ENCODE measurements around the gene MLST8. TPM values are rescaled to one million over a fixed set of nuclear protein-coding genes. Genes with fewer than 3 reads are reported as not detected.

Gene MLST8
- total RNA-seq, 1 experiment from 2014 or later = 28.6 TPM

DNA sequence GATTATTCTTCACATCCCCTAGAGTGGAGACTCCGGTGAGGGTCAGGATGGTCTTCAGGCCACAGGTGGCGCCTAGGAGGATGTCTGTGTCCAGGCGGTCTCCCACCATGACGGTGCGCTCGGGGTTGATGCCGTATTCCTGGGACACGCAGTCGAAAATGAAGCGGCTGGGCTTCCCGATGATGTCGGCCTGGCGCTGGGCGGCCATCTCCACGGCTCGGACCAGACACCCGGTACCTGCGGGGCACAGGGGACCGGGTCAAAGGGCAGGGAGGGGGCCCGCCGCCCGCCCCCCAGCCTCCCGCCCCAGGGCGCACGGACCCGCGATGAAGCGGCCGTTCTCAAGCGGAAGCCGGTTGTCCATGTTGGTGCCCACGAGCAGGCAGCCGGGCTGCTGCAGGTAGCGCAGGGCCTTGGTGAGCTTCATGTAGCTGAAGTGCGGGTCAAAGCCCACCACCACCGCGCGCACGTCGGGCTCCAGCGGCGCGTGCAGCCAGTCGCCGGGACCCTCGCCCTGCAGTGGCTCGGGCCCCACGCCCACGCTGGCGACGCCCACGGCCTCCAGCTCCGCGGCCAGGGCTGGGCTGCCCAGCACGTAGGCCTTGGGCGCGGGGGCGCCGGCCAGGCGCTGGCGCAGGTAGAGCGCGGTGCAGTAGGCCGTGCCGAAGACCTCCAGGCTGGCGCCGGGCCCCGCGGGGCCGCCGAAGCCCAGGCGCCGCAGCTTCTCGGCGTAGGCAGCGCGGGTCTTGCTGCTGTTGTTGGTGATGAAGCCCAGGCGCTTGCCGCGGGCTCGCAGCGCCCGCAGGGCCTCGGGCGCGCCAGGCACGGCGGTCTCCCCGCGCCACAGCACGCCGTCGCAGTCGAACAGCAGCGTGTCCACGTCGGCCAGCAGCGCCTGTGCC is 8.8 kb downstream of the MLST8 start:
- peak; percentile 80 for DNase-seq
- H3K27me3 ChIP-seq (ENCODE audit: control insufficient read depth, insufficient read depth, low read length) = no peaks in the 10 kb centered on the region
- H3K4me3 ChIP-seq (ENCODE audit: insufficient read depth, low read depth, low read length) = peak overlapping the region; percentile 90
- peaks cover 12% of the 10 kb centered on the region for H3K36me3 ChIP-seq (replicated peaks; ENCODE audit: control insufficient read depth, insufficient read depth, low read length)

DNA sequence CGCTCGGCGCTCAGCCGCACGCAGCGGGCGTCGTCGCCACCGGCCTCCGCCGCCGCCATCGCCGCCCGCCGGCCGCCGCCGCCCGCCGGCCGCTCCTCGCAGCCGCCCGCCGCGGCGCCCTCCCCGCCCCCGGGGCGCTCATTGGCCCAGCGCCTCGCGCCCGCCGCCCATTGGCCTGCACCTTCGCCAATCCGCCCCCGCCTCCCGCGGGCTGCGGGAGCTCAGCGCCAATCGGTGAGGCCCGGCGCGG is 9.4 kb downstream of the MLST8 start, which contains the start of gene PGP:
Gene PGP, minus strand, starts transcription at position 122 of the 250 bp plus-strand sequence. Its CDS starts 63 bp downstream, at position 59.
- Histone ChIP-seq H3K36me3 (replicated peaks; ENCODE audit: control insufficient read depth, insufficient read depth, low read length) (peaks cover 11% of the 10 kb centered on the region), H3K27me3 (ENCODE audit: control insufficient read depth, insufficient read depth, low read length) (no peaks in the 10 kb centered on the region), H3K4me3 (ENCODE audit: insufficient read depth, low read depth, low read length) (peak within 1 kb of the TSS; percentile 90)
- DNase-seq = no peak

DNA sequence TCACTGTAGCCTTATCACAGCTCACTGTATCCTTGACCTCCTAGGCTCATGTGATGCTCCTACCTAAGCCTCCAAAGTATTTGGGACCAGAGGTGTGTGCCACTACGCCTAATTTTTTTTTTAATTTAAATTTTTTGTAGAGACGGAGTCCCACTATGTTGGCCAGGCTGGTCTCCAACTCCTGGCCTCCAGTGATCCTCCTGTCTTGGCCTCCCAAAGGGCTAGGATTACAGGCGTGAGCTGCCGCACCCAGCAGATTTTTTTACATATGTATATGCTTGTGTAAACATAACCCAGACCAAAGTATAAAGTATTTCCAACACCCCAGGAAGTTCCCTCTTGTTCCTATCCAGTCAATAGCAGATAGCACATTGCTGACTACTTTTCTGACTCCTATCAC is 11.1 kb downstream of the MLST8 start:
- Histone ChIP-seq H3K36me3 (replicated peaks; ENCODE audit: control insufficient read depth, insufficient read depth, low read length) (peaks cover 11% of the 10 kb centered on the region), H3K27me3 (ENCODE audit: control insufficient read depth, insufficient read depth, low read length) (no peaks in the 10 kb centered on the region), H3K4me3 (ENCODE audit: insufficient read depth, low read depth, low read length) (no peak overlapping the region)
- no peak for DNase-seq

DNA sequence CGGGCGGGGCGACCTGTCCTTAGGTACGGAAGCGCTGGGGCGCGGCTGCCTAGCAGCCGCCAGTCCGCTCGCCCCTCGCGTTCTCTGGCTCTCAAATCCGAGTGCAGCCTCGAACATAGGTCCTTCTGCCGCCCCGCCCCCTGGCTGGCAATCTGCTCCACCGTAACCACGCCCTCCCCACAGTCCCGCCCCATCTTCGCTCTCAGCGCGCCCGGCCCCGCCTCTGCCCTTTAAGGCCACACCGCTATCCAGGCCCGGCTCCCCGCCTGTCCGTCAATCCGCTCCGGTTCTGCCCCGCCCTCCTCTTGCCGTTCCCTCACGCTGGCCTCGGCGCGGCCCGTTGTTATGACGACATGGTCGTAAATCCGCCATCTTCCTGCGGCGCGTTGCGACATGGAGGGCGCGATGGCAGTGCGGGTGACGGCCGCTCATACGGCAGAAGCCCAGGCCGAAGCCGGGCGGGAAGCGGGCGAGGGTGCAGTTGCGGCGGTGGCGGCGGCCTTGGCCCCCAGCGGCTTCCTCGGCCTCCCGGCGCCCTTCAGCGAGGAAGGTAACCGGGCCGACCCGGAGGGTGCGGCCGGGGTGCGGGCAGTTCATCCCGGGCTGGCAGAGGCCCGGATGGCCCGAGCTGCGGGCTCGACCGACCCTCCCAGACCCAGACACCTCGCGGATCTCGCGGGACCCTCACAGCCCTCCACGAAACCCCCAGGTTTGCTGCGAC is 18.1 kb downstream of the MLST8 start, which contains the start of gene E4F1:
Gene E4F1, plus strand, starts transcription at position 371 of the 721 bp plus-strand sequence. Its CDS starts 23 bp downstream, at position 394.
- no peaks in the 10 kb centered on the region for H3K27me3 ChIP-seq (ENCODE audit: control insufficient read depth, insufficient read depth, low read length)
- DNase-seq = peak; percentile 100
- peak within 1 kb of the TSS; percentile 98 for H3K4me3 ChIP-seq (ENCODE audit: insufficient read depth, low read depth, low read length)
- H3K36me3 ChIP-seq (replicated peaks; ENCODE audit: control insufficient read depth, insufficient read depth, low read length) = peaks cover 3% of the 10 kb centered on the region; the same call in 1 of the 2 replicates

DNA sequence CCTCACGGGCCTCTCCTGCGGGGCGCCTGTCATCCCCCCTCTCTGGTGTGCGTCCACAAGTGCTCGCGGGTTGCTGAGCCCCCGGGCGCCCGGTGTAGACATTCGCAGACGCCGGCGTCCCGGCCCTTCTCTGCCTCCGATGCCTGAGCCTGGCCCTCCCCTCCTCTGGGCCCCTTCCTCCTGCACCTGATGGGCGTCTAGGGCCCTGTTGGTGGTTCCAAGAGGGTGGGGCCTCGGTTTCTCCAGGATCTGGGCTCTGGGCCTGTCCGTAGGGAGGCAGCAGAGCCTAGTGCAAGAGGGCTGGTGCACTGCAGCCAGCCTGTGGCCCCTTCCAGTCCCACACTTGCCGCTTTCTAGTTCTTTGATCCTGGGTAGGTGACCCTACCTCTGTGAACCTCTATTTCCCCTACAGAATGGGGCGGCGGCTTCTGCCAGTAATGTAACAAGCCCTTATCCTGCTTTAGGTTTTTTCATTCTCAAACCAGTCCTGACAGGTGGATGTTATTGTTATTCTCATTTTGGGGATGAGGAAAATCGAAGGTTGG is 18.8 kb downstream of the MLST8 start:
- DNase-seq = peak; percentile 91
- Histone ChIP-seq H3K27me3 (ENCODE audit: control insufficient read depth, insufficient read depth, low read length) (no peaks in the 10 kb centered on the region), H3K4me3 (ENCODE audit: insufficient read depth, low read depth, low read length) (peak overlapping the region; percentile 98), H3K36me3 (replicated peaks; ENCODE audit: control insufficient read depth, insufficient read depth, low read length) (peaks cover 3% of the 10 kb centered on the region; the same call in 1 of the 2 replicates)

DNA sequence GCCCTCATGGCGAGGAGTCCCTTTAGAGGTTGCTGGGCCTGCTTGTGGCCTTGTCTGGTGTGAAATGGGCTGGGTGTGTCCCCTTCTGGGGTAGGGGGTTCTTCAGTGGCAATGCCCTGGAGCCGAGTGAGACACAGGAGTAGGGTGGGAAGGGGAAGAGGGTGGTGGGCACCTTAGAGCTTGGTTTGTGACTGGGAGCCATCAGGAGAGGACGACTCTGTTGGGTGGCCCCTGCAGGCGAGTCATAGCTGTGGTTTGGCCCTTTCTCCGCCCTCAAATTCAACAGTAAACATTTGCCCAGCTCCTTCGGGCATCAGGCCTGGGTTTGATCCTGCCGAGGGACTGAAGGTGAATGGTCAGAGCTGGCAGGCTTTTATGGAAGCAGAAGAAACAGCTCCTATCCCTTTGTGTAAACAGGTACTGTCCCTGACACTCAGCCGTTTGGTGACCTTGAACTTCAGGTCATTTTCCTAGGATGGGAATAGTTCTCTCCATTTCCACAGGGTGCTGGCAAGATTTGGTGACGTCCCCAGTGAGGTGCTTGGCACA is 21.1 kb downstream of the MLST8 start:
- H3K36me3 ChIP-seq (replicated peaks; ENCODE audit: control insufficient read depth, insufficient read depth, low read length) = peaks cover 5% of the 10 kb centered on the region; the same call in 1 of the 2 replicates
- H3K4me3 ChIP-seq (ENCODE audit: insufficient read depth, low read depth, low read length) = no peak overlapping the region
- H3K27me3 ChIP-seq (ENCODE audit: control insufficient read depth, insufficient read depth, low read length) = no peaks in the 10 kb centered on the region
- DNase-seq = no peak

DNA sequence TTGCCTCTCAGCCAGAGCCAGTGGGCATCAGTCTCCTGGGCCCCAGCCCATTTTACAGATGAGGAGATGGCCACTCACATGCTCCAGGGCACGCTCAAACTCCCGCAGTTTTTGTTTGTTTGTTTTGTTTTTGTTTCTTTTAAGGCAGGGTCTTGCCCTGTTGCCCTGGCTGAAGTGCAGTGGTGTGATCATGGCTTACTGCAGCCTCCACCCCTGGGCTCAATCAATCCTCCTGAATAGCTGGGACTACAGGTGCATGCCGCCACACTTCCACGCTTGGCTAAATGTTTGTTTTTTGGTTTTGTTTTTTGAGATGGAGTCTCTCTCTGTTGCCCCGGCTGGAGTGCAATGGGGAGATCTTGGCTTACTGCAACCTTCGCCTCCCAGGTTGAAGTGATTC is 21.7 kb downstream of the MLST8 start:
- H3K27me3 ChIP-seq (ENCODE audit: control insufficient read depth, insufficient read depth, low read length) = no peaks in the 10 kb centered on the region
- H3K36me3 ChIP-seq (replicated peaks; ENCODE audit: control insufficient read depth, insufficient read depth, low read length) = peaks cover 6% of the 10 kb centered on the region; the same call in 1 of the 2 replicates
- no peak for DNase-seq
- no peak overlapping the region for H3K4me3 ChIP-seq (ENCODE audit: insufficient read depth, low read depth, low read length)

DNA sequence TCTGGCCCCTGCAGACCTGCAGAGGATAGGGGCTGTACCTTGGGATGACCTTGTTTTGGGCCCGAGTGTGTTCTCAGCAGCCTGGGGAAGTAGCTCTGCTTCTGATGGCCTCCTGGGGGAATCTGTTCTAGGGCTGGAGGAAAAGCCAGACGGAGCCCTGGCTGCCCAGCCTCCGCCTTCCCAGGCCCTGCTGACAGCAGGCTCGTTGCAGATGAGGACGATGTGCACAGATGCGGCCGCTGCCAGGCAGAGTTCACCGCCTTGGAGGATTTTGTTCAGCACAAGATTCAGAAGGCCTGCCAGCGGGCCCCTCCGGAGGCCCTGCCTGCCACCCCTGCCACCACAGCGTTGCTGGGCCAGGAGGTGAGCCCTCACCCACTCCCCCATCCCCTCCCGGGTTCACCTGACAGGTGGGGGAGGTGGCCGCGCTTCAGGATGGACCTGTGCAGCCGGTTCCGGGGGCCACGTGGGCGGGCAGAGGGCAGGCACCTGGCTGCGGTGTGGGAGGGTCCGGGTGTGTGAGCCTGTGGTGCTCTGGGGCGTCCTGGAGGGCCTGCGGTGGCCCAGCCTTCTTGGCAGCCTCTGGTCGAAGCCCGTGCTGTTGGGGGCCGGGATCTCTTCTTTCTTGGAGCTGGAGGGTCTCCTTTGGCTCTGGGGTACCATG is 23.0 kb downstream of the MLST8 start:
- Histone ChIP-seq H3K36me3 (replicated peaks; ENCODE audit: control insufficient read depth, insufficient read depth, low read length) (peaks cover 6% of the 10 kb centered on the region; the same call in 1 of the 2 replicates), H3K4me3 (ENCODE audit: insufficient read depth, low read depth, low read length) (no peak overlapping the region), H3K27me3 (ENCODE audit: control insufficient read depth, insufficient read depth, low read length) (no peaks in the 10 kb centered on the region)
- DNase-seq = no peak

DNA sequence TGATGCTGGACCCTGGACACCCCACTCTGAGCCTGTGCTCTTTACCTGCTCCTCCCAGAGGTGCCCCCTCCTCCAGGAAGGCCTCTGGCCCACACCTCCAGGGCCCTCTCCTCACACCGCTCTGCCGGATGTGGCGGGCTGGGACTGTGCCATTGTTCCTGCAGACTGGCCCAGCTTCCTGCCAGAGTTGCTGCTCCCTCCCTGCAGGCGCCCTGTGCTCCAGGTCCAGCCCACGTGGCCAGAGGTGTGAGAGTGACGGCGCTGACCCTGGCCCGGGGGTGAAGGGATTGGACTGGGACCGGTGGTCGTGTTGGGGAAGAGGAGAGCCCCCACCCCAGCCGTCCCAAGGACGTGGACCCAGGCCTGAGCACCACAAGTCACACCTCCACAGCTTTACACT is 23.8 kb downstream of the MLST8 start:
- DNase-seq = no peak
- Histone ChIP-seq H3K4me3 (ENCODE audit: insufficient read depth, low read depth, low read length) (no peak overlapping the region), H3K27me3 (ENCODE audit: control insufficient read depth, insufficient read depth, low read length) (no peaks in the 10 kb centered on the region), H3K36me3 (replicated peaks; ENCODE audit: control insufficient read depth, insufficient read depth, low read length) (peaks cover 6% of the 10 kb centered on the region; the same call in 1 of the 2 replicates)

DNA sequence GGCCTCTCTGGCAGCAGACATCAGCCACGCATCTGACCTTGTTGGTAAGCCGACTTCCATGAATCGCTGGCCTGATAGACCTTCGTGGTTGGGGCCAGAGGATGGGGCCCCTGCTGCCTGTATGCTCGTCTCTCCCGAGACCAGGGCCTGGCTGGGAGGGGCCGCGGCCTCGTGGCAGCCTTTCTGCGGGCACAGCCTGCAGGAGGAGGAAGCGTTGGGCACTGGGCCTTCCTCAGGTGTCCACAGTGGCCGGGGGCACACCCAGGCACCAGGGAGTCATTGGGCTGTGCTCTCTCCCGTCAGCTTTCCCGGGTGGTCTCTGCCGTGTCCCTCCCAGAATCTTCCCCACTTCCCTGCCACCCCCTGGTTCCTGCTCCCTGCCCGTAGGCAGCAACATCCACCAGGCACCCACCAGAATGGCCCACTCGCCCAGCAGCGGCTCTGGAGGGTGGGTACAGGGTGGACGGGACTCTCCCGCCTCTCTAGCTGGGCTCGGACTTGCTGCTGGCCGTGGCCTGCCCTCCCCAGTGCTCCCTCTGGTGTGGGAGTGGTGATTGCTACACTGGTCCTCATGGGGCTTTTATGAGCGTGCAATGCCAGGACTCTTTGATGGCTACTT is 24.5 kb downstream of the MLST8 start:
- Histone ChIP-seq H3K36me3 (replicated peaks; ENCODE audit: control insufficient read depth, insufficient read depth, low read length) (peaks cover 6% of the 10 kb centered on the region; the same call in 1 of the 2 replicates), H3K27me3 (ENCODE audit: control insufficient read depth, insufficient read depth, low read length) (no peaks in the 10 kb centered on the region), H3K4me3 (ENCODE audit: insufficient read depth, low read depth, low read length) (no peak overlapping the region)
- no peak for DNase-seq

DNA sequence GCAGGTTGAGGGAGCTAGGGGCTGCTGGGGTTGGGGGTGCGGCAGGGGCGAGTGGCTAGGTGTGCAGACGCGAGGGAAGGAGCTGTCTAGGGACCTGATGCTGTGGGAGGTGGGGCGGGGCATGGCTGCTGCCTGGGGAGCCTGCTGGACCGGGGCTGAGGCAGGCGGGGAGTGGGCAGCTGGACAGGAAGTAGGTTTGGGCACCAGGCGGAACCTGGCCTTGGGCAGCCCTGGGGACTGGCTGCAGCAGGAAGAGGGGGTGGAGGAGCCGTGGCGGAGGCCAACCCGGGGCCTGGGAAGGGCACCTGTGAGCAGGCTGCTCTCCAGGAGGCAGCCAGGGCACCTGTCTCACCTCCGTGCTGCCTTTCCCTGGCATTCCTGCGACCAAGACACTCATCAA is 25.1 kb downstream of the MLST8 start:
- DNase-seq = no peak
- Histone ChIP-seq H3K27me3 (ENCODE audit: control insufficient read depth, insufficient read depth, low read length) (no peaks in the 10 kb centered on the region), H3K4me3 (ENCODE audit: insufficient read depth, low read depth, low read length) (no peak overlapping the region), H3K36me3 (replicated peaks; ENCODE audit: control insufficient read depth, insufficient read depth, low read length) (peaks cover 6% of the 10 kb centered on the region; the same call in 1 of the 2 replicates)

DNA sequence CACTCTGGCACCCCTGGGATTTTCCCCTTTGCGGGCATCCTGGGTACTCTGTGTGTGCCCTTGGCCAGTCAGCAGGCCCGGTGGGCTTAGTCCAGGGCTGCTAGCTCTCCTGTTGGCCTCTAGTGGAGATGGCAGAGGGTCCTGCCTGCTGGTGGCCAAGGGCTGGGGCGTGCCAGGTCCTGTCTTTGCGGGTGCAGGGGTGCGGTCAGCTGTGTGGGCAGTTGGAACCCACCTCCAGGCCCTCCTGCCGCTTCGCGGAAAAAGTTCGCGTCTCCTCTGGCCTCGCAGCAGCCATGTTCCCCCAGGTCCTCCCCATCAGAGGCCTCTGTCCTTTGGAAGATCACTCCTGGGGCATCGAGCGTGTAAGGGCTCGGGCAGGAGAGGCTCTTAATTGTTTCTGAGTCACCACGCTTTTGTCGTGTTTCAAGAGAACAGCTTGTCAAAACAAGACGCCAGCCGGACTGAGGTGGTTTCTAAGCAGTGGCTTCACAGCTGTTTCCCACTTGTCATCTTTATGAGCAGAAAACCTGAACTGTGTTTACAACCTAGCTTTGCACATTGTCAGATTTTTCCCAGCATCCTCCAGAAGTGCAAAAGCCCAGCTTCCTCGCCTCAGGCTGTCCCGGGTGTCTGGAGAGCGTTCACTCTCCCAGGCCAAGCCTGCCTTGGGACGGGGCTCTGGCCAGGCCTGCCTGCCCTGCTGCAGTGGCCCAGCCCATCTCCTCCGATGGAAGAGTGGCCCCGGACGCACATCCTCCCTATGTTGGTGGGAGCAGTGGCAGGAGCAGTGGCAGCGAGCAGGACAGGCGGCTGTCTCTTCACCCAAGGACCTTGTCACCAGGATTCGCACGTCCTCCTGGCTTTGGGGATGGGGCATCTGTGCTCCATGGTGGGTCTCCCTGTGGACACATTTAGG is 26.0 kb downstream of the MLST8 start:
- DNase-seq = no peak
- H3K27me3 ChIP-seq (ENCODE audit: control insufficient read depth, insufficient read depth, low read length) = peaks cover 2% of the 10 kb centered on the region
- peaks cover 6% of the 10 kb centered on the region; the same call in 1 of the 2 replicates for H3K36me3 ChIP-seq (replicated peaks; ENCODE audit: control insufficient read depth, insufficient read depth, low read length)
- H3K4me3 ChIP-seq (ENCODE audit: insufficient read depth, low read depth, low read length) = no peak overlapping the region

All from H7 (cell line).